GM23338 (cell line): ENCODE results near the gene DMBX1. TPM values are rescaled to one million over a fixed set of nuclear protein-coding genes. Genes with fewer than 3 reads are reported as not detected.

Source experiments
- CREB1 ChIP-seq: fragments of 250-450 bp; sonication (Bioruptor Pico); IDR thresholded peaks from 2 replicates; pipeline ENCODE4 v1.5.0; 2020; ENCODE audit warnings: low read depth, mild to moderate bottlenecking, moderate library complexity
- ETS1 ChIP-seq: IDR thresholded peaks from 2 replicates; pipeline ENCODE4 v1.6.1; 2016; ENCODE audit warnings: antibody characterized with exemption
- EZH2 ChIP-seq: fragments of 200-600 bp; sonication (generic); IDR thresholded peaks from one replicate; pipeline ENCODE4 v1.8.0; 2017; ENCODE audit warnings: antibody characterized with exemption, mild to moderate bottlenecking, low read depth; ENCODE audit not compliant: unreplicated experiment
- EZH2phosphoT487 ChIP-seq: fragments of 200-600 bp; sonication (generic); IDR thresholded peaks from one replicate; pipeline ENCODE4 v1.8.1; 2018; ENCODE audit warnings: antibody characterized with exemption; ENCODE audit not compliant: unreplicated experiment
- JUNB ChIP-seq: IDR thresholded peaks from one replicate; pipeline ENCODE4 v1.6.1; 2016; ENCODE audit warnings: antibody characterized with exemption; ENCODE audit not compliant: unreplicated experiment
- NANOG ChIP-seq: IDR thresholded peaks from 2 replicates; pipeline ENCODE4 v1.6.1; 2016; ENCODE audit warnings: antibody characterized with exemption, borderline replicate concordance
- POLR2AphosphoS5 ChIP-seq: IDR thresholded peaks from 2 replicates; pipeline ENCODE4 v1.6.1; 2016; ENCODE audit warnings: antibody characterized with exemption, low read depth
- STAT1 ChIP-seq: IDR thresholded peaks from one replicate; pipeline ENCODE4 v1.6.1; 2016; ENCODE audit warnings: antibody characterized with exemption; ENCODE audit not compliant: unreplicated experiment
- polyA plus RNA-seq: library from polyadenylated mRNA; unstranded; fragments of >200 nt; fragmentation: Nextera tagmentation; extraction: Ambion mirVana; gene quantifications from 2 replicates; pipeline ENCODE4 v1.2.1, GENCODE V29; 2016
- total RNA-seq: library from RNA; depleted of rRNA; stranded (reverse); fragments of >200 nt; shearing (Covaris generic); gene quantifications from 2 replicates; pipeline ENCODE4 v1.2.3, GENCODE V29; 2014
- TF ChIP-seq, protein P1 (sequence below): fragments of 250-450 bp; sonication (Bioruptor Pico); IDR thresholded peaks from 2 replicates; pipeline ENCODE4 v1.5.0; 2020; ENCODE audit warnings: mild to moderate bottlenecking, moderate library complexity
- TF ChIP-seq, protein P2 (sequence below), 2 experiments: fragments of 200-600 bp in 1 of 2; sonication (generic) in 1 of 2; conservative IDR thresholded peaks; 2 replicates each; pipeline versions ENCODE4 v1.5.1 to v1.6.1; 2016 to 2017; ENCODE audit warnings: antibody characterized with exemption in 2 of 2, low read depth in 2 of 2, mild to moderate bottlenecking in 2 of 2, moderate library complexity in 1 of 2

Gene DMBX1
- total and polyA plus RNA-seq, 2 experiments from 2014 or later, result 0.11 TPM; not detected in 1

DNA sequence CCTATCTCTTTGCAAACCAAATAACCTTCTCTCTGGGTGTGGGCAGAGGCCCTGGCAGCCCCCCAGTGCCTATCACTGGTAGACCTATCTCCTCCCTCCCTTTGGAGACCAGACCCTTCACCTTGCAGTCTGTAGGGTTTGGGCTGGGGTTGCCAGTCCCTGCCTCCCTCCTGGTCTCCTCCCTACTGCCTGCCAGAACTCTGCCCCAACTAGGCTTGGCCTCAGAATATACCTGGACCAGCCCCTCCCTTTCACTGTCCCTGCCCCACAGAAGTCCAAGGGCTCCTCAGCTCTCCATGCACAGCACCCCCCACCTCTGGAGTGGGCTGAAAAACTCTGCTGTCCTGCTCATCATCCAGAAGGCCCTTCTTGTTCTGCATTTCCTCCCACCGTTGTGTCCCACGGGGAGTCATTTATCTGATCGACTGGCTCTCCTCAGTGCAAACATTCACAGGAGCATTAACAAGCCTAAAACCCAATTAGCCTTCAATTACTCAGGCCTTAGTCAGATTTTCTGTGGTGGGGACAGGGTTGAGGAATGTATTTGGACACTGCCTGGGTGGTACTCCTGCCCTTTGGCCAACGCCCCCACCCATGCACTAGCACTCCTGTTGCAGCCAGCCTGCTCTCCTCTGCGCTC, 27.7 kb upstream of the DMBX1 start (continued):
- TF ChIP-seq, protein P1, sequence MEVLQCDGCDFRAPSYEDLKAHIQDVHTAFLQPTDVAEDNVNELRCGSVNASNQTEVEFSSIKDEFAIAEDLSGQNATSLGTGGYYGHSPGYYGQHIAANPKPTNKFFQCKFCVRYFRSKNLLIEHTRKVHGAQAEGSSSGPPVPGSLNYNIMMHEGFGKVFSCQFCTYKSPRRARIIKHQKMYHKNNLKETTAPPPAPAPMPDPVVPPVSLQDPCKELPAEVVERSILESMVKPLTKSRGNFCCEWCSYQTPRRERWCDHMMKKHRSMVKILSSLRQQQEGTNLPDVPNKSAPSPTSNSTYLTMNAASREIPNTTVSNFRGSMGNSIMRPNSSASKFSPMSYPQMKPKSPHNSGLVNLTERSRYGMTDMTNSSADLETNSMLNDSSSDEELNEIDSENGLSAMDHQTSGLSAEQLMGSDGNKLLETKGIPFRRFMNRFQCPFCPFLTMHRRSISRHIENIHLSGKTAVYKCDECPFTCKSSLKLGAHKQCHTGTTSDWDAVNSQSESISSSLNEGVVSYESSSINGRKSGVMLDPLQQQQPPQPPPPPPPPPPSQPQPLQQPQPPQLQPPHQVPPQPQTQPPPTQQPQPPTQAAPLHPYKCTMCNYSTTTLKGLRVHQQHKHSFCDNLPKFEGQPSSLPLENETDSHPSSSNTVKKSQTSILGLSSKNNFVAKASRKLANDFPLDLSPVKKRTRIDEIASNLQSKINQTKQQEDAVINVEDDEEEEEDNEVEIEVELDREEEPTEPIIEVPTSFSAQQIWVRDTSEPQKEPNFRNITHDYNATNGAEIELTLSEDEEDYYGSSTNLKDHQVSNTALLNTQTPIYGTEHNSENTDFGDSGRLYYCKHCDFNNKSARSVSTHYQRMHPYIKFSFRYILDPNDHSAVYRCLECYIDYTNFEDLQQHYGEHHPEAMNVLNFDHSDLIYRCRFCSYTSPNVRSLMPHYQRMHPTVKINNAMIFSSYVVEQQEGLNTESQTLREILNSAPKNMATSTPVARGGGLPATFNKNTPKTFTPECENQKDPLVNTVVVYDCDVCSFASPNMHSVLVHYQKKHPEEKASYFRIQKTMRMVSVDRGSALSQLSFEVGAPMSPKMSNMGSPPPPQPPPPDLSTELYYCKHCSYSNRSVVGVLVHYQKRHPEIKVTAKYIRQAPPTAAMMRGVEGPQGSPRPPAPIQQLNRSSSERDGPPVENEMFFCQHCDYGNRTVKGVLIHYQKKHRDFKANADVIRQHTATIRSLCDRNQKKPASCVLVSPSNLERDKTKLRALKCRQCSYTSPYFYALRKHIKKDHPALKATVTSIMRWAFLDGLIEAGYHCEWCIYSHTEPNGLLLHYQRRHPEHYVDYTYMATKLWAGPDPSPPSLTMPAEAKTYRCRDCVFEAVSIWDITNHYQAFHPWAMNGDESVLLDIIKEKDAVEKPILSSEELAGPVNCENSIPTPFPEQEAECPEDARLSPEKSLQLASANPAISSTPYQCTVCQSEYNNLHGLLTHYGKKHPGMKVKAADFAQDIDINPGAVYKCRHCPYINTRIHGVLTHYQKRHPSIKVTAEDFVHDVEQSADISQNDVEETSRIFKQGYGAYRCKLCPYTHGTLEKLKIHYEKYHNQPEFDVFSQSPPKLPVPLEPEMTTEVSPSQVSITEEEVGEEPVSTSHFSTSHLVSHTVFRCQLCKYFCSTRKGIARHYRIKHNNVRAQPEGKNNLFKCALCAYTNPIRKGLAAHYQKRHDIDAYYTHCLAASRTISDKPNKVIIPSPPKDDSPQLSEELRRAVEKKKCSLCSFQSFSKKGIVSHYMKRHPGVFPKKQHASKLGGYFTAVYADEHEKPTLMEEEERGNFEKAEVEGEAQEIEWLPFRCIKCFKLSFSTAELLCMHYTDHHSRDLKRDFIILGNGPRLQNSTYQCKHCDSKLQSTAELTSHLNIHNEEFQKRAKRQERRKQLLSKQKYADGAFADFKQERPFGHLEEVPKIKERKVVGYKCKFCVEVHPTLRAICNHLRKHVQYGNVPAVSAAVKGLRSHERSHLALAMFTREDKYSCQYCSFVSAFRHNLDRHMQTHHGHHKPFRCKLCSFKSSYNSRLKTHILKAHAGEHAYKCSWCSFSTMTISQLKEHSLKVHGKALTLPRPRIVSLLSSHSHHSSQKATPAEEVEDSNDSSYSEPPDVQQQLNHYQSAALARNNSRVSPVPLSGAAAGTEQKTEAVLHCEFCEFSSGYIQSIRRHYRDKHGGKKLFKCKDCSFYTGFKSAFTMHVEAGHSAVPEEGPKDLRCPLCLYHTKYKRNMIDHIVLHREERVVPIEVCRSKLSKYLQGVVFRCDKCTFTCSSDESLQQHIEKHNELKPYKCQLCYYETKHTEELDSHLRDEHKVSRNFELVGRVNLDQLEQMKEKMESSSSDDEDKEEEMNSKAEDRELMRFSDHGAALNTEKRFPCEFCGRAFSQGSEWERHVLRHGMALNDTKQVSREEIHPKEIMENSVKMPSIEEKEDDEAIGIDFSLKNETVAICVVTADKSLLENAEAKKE (CRISPR knock-in tag), result no peak
- no peak for TF ChIP-seq CREB1
- no peak for TF ChIP-seq NANOG
- no peak for TF ChIP-seq STAT1
- TF ChIP-seq, protein P2, sequence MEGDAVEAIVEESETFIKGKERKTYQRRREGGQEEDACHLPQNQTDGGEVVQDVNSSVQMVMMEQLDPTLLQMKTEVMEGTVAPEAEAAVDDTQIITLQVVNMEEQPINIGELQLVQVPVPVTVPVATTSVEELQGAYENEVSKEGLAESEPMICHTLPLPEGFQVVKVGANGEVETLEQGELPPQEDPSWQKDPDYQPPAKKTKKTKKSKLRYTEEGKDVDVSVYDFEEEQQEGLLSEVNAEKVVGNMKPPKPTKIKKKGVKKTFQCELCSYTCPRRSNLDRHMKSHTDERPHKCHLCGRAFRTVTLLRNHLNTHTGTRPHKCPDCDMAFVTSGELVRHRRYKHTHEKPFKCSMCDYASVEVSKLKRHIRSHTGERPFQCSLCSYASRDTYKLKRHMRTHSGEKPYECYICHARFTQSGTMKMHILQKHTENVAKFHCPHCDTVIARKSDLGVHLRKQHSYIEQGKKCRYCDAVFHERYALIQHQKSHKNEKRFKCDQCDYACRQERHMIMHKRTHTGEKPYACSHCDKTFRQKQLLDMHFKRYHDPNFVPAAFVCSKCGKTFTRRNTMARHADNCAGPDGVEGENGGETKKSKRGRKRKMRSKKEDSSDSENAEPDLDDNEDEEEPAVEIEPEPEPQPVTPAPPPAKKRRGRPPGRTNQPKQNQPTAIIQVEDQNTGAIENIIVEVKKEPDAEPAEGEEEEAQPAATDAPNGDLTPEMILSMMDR (conservative IDR thresholded peaks at IDR 0.05; ENCODE audit: low read depth in 2 of 2), result no peak
- no peak for TF ChIP-seq POLR2AphosphoS5
- TF ChIP-seq EZH2phosphoT487, result no peak
- TF ChIP-seq JUNB, result no peak
- TF ChIP-seq EZH2, result no peak
- TF ChIP-seq ETS1, result no peak
